PC-9 (cell line): ENCODE data around the gene MACROD2. TPM values are rescaled to one million over a fixed set of nuclear protein-coding genes. Genes with fewer than 3 reads are reported as not detected.

Experiments used
- BruUV-seq: library from RNA; stranded (reverse); fragments of 400-500 nt; replicated peaks from 2 replicates; lab custom pipeline; 2021; lab: Mats Ljungman, UMichigan
- CTCF ChIA-PET: fragments of 300-600 bp; sonication (Branson Sonifier 250); formaldehyde crosslinking; loops from one replicate; lab custom pipeline; 2022; ENCODE audit warnings: antibody characterized with exemption; lab: Charles Lee
- POLR2A ChIA-PET: fragments of 300-600 bp; sonication (Branson Sonifier 250); formaldehyde crosslinking; loops from one replicate; lab custom pipeline; 2022; ENCODE audit warnings: antibody characterized with exemption; ENCODE audit not compliant: unreplicated experiment; lab: Charles Lee
- DNase-seq, 2 experiments: peaks; one replicate each; pipeline versions ENCODE4 v3.0.0 to v3.0.0-alpha.2; 2015 to 2022; ENCODE audit warnings: mixed read lengths in 1 of 2
- H2AFZ ChIP-seq: fragments of 200-600 bp; sonication (generic); 2 replicates; pipeline ENCODE4 v1.8.1; 2017; ENCODE audit warnings: antibody characterized with exemption
- H3F3A ChIP-seq: fragments of 200-600 bp; sonication (generic); 2 replicates; pipeline ENCODE4 v1.8.1; 2017; ENCODE audit warnings: antibody characterized with exemption, mild to moderate bottlenecking, low read depth; ENCODE audit not compliant: insufficient read depth
- H3K27ac ChIP-seq: fragments of 200-600 bp; sonication (generic); 2 replicates; pipeline ENCODE4 v1.6.1; 2016; ENCODE audit warnings: mixed run types
- H3K27me3 ChIP-seq: fragments of 200-600 bp; sonication (generic); 2 replicates; pipeline ENCODE4 v1.6.1; 2016; ENCODE audit warnings: low read depth, mixed run types; ENCODE audit not compliant: insufficient read depth
- H3K36me3 ChIP-seq: fragments of 200-600 bp; sonication (generic); 2 replicates; pipeline ENCODE4 v1.6.1; 2016; ENCODE audit warnings: low read depth, mixed run types
- H3K4me1 ChIP-seq: fragments of 200-600 bp; sonication (generic); replicated peaks from 2 replicates; pipeline ENCODE4 v1.6.1; 2016; ENCODE audit warnings: mixed run types; ENCODE audit not compliant: insufficient read depth
- H3K4me2 ChIP-seq: fragments of 200-600 bp; sonication (generic); 2 replicates; pipeline ENCODE4 v1.6.1; 2017; ENCODE audit warnings: mixed run types
- H3K4me3 ChIP-seq: fragments of 200-600 bp; sonication (generic); 2 replicates; pipeline ENCODE4 v1.6.1; 2016; ENCODE audit warnings: mixed run types
- H3K79me2 ChIP-seq: fragments of 200-600 bp; sonication (generic); 2 replicates; pipeline ENCODE4 v1.6.1; 2017; ENCODE audit warnings: low read depth, mixed run types
- H3K9me2 ChIP-seq: fragments of 200-600 bp; sonication (generic); 2 replicates; pipeline ENCODE4 v1.8.1; 2017; ENCODE audit warnings: mild to moderate bottlenecking; ENCODE audit not compliant: insufficient read depth
- H3K9me3 ChIP-seq: fragments of 200-600 bp; sonication (generic); 2 replicates; pipeline ENCODE4 v1.8.1; 2016; ENCODE audit warnings: low read depth; ENCODE audit not compliant: insufficient read depth
- H4K20me1 ChIP-seq: fragments of 200-600 bp; sonication (generic); 2 replicates; pipeline ENCODE4 v1.8.1; 2017; ENCODE audit not compliant: insufficient read depth
- EZH2 ChIP-seq: fragments of 200-600 bp; sonication (generic); IDR thresholded peaks from 2 replicates; pipeline ENCODE4 v1.8.0; 2017; ENCODE audit warnings: antibody characterized with exemption, low read depth
- intact Hi-C: fragments of 100-400 bp; cut with micrococcal nuclease; formaldehyde crosslinking; loops from one replicate; pipeline ENCODE4 v1.10.0; 2022; ENCODE audit not compliant: unreplicated experiment
- total RNA-seq: library from RNA; stranded (reverse); gene quantifications from 2 replicates; pipeline ENCODE4 v1.2.3, GENCODE V29; 2021
- TF ChIP-seq, protein P1 (sequence below): fragments of 200-600 bp; sonication (generic); conservative IDR thresholded peaks from 2 replicates; pipeline ENCODE4 v1.6.1; 2017; ENCODE audit warnings: mixed run types, antibody characterized with exemption, mild to moderate bottlenecking, moderate library complexity

MACROD2 gene
- total RNA-seq, 1 experiment from 2014 or later, result 11.4 TPM

DNA sequence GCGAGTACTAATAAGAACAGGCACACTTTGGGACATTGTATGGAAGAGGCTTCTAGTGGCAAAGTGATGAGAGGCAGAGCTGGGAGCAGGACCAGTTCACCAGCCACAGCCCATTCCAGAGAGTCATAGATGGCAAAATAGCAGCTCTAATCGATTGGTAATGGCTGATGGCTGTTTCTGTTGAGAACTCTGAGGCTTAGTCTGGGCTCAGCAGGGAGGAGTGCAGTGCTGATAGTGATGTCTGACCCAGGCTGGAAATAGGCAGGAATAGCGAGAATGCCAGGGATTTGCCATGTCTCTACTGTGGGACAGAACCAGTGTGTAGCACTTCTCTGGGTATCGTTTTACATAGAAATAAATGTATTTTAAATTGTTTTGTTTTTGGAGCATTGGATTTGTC, 962.1 kb downstream of the MACROD2 start:
- Histone ChIP-seq H3K36me3 (no peaks in the 10 kb centered on the region), H3K4me2 (no peak overlapping the region), H3K4me1 (peaks cover 21% of the 10 kb centered on the region), H3K27ac (no peak overlapping the region), H4K20me1 (no peaks in the 10 kb centered on the region), H2AFZ (no peak overlapping the region), H3K27me3 (no peaks in the 10 kb centered on the region), H3F3A (no peaks in the 10 kb centered on the region; the same call in 1 of the 2 replicates), H3K9me2 (no peaks in the 10 kb centered on the region), H3K4me3 (no peak overlapping the region), H3K79me2 (no peaks in the 10 kb centered on the region), H3K9me3 (no peaks in the 10 kb centered on the region)
- ChIA-PET CTCF (no interaction called here), POLR2A (no interaction called here)
- no peak for TF ChIP-seq EZH2
- TF ChIP-seq, protein P1, sequence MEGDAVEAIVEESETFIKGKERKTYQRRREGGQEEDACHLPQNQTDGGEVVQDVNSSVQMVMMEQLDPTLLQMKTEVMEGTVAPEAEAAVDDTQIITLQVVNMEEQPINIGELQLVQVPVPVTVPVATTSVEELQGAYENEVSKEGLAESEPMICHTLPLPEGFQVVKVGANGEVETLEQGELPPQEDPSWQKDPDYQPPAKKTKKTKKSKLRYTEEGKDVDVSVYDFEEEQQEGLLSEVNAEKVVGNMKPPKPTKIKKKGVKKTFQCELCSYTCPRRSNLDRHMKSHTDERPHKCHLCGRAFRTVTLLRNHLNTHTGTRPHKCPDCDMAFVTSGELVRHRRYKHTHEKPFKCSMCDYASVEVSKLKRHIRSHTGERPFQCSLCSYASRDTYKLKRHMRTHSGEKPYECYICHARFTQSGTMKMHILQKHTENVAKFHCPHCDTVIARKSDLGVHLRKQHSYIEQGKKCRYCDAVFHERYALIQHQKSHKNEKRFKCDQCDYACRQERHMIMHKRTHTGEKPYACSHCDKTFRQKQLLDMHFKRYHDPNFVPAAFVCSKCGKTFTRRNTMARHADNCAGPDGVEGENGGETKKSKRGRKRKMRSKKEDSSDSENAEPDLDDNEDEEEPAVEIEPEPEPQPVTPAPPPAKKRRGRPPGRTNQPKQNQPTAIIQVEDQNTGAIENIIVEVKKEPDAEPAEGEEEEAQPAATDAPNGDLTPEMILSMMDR, result no peak
- no peak for DNase-seq
- intact Hi-C loops, result no loop called here
- no TSS peak for BruUV-seq

DNA sequence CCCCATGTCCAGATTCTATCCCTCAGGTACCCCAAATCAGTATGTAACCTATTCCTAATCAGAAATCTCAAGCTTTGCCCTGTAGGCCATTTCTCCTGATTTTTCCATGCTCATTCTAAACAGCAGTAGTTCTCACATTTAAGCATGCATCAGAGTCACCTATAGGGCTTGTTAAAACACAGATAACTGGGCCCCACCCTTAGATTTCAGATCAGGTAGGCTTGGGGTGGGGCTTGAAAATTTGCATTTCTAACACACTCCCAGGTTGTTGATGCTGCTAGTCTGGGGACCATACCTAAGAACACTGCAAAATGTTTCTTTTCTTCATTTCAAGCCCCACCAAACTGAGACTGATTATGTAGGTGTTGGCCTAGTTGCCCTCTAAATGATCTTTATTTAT, 963.3 kb downstream of the MACROD2 start:
- intact Hi-C loops, result no loop called here
- POLR2A ChIA-PET, result interaction anchor here (0.6 kb wide), 1 partner anchor 524 kb away, joined by 4 read pairs; no protein-coding TSS in a partner anchor

DNA sequence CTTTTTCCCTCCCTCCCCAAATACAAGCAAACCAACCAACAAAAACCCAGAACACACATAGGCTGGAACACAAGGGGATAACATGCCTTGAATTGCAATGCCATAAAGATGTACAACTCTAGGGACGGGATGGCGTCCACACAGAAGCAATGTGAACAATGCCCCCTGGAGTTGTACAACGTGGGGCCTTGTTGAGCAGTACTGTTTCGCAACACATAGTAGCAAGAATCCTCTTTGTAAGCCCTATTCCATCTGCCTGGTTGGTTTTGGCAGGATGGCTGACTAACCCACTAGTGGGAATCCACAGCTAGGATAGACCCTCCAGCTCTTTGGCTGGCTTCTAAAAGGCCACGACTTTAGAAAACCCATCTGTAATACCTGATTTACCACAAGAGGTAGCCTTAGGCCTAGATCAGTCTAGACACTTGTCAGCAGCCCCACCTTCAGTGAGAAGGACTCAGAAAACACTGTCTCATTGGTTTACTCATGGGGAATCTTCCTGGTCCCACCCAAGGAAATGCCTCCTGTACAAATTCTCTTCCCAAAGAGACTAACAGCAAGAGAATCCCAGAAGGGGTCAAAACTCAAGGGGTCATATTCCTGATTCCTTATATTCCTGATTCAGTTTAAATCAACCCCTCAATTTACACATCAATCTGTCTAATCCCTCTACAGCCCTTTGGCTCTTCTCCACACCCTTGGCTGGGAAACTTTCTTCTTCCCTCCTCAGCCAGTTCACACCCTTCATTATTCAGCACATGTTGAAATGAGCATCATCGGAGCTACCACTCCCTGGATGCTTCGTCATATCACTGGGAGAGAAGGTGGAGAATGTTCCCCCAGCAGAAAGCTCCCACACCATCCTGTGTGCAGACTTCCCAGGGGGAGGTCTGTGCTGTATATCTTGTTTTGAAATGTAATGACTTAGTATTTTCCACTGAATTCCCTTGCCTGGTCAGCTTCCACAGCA, 964.5 kb downstream of the MACROD2 start:
- TF ChIP-seq EZH2, result no peak
- TF ChIP-seq, protein P1, result no peak
- Histone ChIP-seq H2AFZ (no peak overlapping the region), H3F3A (peaks cover 9% of the 10 kb centered on the region), H3K79me2 (no peaks in the 10 kb centered on the region), H4K20me1 (no peaks in the 10 kb centered on the region), H3K4me1 (peaks cover 22% of the 10 kb centered on the region), H3K9me3 (no peaks in the 10 kb centered on the region), H3K4me2 (no peak overlapping the region), H3K27ac (no peak overlapping the region), H3K36me3 (no peaks in the 10 kb centered on the region), H3K9me2 (no peaks in the 10 kb centered on the region), H3K4me3 (no peak overlapping the region), H3K27me3 (no peaks in the 10 kb centered on the region)
- DNase-seq, result no peak
- ChIA-PET POLR2A (no interaction called here), CTCF (no interaction called here)
- BruUV-seq, result no TSS peak
- intact Hi-C loops, result loop anchor here (5.0 to 10.0 kb wide), 2 partner anchors 42 to 85 kb away; no protein-coding TSS in a partner anchor

More for the DNA sequence above, 963.3 kb downstream of the MACROD2 start:
- Histone ChIP-seq H3K4me1 (peaks cover 22% of the 10 kb centered on the region), H3K27me3 (no peaks in the 10 kb centered on the region), H3K9me2 (no peaks in the 10 kb centered on the region), H4K20me1 (no peaks in the 10 kb centered on the region), H2AFZ (no peak overlapping the region), H3K36me3 (no peaks in the 10 kb centered on the region), H3F3A (peaks cover 6% of the 10 kb centered on the region), H3K4me2 (no peak overlapping the region), H3K4me3 (no peak overlapping the region), H3K27ac (no peak overlapping the region), H3K79me2 (no peaks in the 10 kb centered on the region), H3K9me3 (no peaks in the 10 kb centered on the region)
- TF ChIP-seq, protein P1, result no peak
- TF ChIP-seq EZH2, result no peak
- DNase-seq, result no peak
- BruUV-seq, result no TSS peak
- CTCF ChIA-PET, result no interaction called here
